HPDE6-E6E7 (cell line): Measurements from ENCODE around the gene NABP2.

ENCODE experiments used
- DNase-seq: peaks from one replicate; pipeline ENCODE4 v3.0.0; 2011; ENCODE audit warnings: missing footprints; ENCODE audit errors: extremely low spot score

The NABP2 gene

DNA sequence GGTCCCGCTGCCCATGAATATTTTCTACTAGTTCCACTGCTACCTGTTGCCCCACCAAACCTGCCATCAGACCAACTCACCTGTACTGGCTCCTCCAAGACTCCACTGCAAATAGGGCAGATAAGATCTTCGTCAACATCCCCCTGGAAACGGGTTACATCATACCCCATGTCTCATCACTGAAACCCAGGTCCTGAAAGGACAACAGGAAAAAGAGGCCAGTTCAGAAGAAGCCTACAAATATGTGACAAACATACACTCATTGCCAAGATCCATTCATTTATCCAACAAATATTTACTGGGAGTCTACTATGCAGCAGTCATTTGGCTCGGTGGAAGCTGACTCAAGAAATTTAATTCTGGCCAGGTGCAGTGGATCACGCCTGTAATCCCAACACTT lies 10.3 kb upstream of the NABP2 start:
- DNase-seq = no peak

GRCh38 chr12:56216461-56216860 lies 7.7 kb upstream of the NABP2 start:
- no peak for DNase-seq

GRCh38 chr12:56219840-56220239 lies 4.3 kb upstream of the NABP2 start:
- DNase-seq = no peak

GRCh38 chr12:56220611-56221231 lies 3.4 kb upstream of the NABP2 start:
- no peak for DNase-seq

DNA sequence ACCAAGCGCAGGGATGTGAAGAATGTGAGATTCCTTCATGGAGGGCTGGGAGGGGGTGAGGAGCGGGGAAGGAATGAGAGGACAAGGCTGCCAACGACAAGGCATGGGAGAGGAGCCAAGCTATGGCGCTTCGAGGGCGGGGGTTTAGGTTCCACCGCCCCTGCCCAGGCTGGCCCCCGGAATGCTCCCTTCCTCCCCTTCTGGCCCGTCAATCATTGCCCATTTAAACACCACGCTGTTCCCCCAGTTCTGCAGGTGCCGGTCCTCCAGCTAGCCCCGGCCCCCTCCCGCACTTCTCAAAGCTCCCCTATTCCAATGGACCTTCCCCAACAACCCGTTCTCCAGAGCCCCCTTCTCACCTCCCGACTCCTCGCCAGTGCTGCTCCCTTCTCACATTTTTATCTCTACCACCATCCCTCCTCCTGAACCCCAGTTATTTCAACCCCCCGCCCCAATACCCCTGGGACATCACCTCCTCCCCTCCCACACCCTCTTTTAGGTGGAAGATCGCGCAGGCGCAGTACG lies 2.8 kb upstream of the NABP2 start:
- DNase-seq = peak; percentile 45

GRCh38 chr12:56221757-56222530 lies 2.2 kb upstream of the NABP2 start, which contains the start of gene RNF41:
Gene RNF41, minus strand, starts transcription at chr12:56221922. Its CDS starts 7,875 bp downstream, at chr12:56214047.
- peak; percentile 99 for DNase-seq

DNA sequence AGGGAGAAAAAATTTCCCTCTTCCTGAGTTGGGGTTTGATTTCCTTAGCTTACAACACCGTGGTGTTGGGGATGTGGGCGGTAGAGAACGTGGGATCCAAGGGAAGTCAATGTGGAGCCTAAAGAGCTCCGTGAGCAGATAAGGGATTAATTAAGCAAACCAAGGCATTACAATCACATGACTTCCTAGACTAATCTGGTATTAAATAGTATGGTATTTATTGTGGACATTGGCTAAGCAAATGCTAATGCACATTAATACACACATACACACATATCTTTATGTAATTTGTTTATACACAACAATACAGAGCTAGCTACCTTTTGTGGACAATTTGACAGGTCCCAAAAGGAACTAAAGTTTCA lies 1.6 kb upstream of the NABP2 start:
- DNase-seq = no peak

DNA sequence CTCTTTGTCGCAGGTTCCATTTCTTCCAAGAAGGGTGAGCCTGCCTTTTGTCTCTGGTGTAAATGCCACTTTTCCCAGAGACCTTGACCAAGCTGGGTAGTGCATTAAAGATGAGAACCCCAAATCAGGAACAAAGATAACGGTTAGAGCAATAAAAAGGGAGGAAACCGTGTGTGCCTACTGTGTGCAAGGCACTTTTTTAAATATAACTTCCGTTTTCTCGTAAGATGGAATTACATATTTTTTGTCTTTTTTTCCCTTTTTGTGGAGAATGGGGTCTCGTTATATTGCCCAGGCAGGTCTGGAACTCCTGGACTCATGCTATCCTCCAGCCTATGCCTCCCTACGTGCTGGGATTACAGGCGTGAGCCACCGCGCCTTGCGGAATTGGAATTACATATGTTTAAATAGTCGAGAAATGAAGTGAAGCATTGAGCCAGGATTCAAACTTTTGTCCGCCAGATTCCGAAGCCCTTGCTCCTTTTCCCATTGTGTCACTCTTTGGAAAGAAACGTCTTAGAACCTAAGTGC lies 506 bp upstream of the NABP2 start:
- no peak for DNase-seq

- no peak for DNase-seq
Observed at GRCh38 chr12:56224954-56225353, 812 bp downstream of the NABP2 start.

GRCh38 chr12:56229082-56229481 lies 4.9 kb downstream of the NABP2 start:
- DNase-seq = no peak

DNA sequence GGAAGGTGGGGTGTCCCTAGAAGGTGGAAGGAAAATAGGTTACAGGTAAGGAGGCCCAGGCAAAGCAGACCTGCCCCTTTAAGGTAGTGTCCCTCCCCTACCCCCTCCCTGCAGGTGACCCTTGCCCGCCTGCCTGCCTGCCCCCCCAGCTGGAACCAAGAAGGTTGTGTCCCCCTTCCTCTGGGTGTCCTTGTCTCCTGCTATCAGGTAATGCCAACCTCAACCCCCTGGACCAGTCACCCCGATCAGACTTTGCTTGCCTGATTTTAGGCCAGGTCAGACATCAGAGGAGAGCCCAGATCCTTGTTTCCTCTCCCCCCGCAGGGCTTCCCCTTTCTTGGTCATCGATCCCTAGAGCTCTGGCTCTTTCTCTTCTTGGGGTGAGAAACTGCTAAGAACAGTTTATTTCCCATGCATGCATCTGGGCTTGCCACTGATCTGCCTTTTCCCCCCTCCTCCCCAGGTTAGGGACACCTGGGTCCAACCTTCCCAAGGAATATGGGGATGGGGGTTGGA lies 5.8 kb downstream of the NABP2 start, which contains the start of gene SLC39A5:
SLC39A5 (plus strand) TSS at position 136 of the 516 bp plus-strand sequence. CDS start 1,224 bp downstream, outside the sequence.
- DNase-seq = no peak

DNA sequence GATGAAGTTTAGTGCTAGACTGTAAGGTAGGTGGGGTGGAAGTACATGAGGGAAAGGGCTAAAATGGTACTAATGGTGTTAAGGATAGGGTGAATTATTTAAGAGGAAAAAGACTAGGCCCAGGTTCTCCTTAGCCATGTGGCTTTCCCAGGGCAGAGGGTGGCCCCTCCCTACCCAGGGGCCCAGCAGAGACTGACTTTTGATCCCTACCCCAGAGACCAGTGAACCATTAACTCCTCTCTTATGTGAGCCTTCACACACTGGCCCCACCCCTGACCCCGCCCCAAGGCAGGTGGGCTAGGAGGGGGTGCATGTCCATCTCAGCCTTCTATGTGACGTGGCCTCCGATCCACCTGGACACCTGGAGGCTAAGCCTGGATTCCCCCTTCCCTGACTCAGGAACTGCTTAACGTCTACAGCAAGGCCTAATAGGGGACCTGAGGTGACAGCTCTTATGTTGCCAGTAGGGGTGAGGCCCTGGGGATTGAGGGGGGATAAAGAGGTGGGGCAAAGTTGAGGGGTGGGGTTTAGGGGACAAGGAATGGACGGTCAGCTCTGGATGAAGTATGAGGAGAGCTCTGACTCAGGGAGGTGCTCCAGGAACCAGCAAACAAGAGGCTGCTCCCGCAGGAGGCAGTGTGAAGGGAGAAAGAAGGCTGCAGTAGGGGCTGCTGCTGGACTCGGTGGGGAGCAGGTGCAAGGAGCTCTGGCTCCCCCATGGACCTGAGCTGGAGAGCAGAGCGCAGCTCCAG lies 6.5 kb downstream of the NABP2 start:
- DNase-seq = no peak

- no peak for DNase-seq
Observed at GRCh38 chr12:56231184-56231582, 7.0 kb downstream of the NABP2 start.

DNA sequence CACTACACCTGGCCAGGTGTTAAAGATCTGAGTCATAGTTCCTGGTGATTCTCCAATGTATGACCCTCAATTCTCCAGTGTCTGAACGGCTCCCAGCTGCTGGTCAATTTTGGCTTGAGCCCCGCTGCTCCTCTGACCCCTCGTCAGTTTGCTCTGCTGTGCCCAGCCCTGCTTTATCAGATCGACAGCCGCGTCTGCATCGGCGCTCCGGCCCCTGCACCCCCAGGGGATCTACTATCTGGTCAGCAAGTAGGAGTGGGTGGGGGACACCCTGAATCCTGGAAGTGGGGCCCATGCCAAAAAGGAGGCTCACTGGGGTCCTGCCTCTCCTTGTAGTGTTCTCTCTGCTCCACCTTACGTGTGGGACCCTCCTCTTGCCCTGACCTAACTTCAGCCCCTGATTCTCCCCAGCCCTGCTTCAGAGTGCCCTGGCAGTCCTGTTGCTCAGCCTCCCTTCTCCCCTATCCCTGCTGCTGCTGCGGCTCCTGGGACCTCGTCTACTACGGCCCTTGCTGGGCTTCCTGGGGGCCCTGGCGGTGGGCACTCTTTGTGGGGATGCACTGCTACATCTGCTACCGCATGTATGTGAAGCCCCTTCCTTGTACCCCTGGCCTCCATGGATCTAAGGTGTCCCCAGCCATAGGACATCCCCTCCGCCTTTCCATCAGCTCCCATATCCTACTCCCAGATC lies 10.7 kb downstream of the NABP2 start:
- DNase-seq = no peak

- DNase-seq = no peak
Observed at GRCh38 chr12:56236091-56236490, 11.9 kb downstream of the NABP2 start.

GRCh38 chr12:56236985-56237384 lies 12.8 kb downstream of the NABP2 start:
- DNase-seq = no peak

- DNase-seq = no peak
Observed at GRCh38 chr12:56237552-56237951, 13.4 kb downstream of the NABP2 start.

GRCh38 chr12:56241424-56242303 lies 17.5 kb downstream of the NABP2 start:
- DNase-seq = no peak

- no peak for DNase-seq
Observed at GRCh38 chr12:56242986-56243385, 18.8 kb downstream of the NABP2 start.

DNA sequence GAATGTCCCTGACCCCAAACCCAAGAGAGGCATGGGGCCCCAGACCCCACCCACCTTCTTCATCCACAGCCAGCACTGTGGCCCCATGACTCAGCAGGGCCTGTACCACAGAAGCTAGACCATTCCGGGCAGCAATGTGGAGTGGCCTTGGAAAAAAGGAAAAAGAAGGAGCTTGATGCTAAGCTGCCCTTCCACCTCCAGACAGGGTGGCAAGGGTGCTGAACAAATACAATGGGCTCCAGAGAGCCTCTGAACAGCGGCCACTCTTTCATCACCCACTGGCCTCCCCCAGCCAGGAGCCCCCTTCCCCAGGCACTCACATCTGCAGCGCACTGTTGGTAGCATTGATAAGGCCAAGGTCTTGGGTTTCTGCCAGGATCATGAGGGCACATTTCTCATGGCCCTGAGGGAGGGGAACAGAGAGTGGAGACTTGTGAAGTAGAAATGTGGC lies 19.6 kb downstream of the NABP2 start:
- no peak for DNase-seq
